H1 (cell line): ENCODE measurements around the gene PACS1. TPM values are rescaled to one million over a fixed set of nuclear protein-coding genes. Genes with fewer than 3 reads are reported as not detected.

Experiments
- BACH1 ChIP-seq: IDR thresholded peaks from 2 replicates; pipeline ENCODE4 v1.6.1; 2012; ENCODE audit warnings: low read length, improper control_type of control experiment
- CBX5 ChIP-seq: fragments of 300-800, 300-1000 bp; sonication (generic); IDR thresholded peaks from 2 replicates; pipeline ENCODE4 v1.7.1; 2016; ENCODE audit warnings: antibody characterized with exemption, low read length, low read depth
- CBX8 ChIP-seq: fragments of 300-800, 300-1000 bp; sonication (generic); IDR thresholded peaks from 2 replicates; pipeline ENCODE4 v1.7.1; 2016; ENCODE audit warnings: low read depth, low read length, borderline replicate concordance
- CHD2 ChIP-seq: IDR thresholded peaks from 2 replicates; pipeline ENCODE4 v1.6.1; 2012; ENCODE audit warnings: low read length, improper control_type of control experiment
- CTBP2 ChIP-seq: IDR thresholded peaks from 2 replicates; pipeline ENCODE4 v1.7.0; 2011; ENCODE audit warnings: borderline replicate concordance, mild to moderate bottlenecking, moderate library complexity, mixed read lengths, low read length; ENCODE audit not compliant: insufficient read depth, insufficient read length
- EGR1 ChIP-seq: IDR thresholded peaks from 2 replicates; pipeline ENCODE4 v1.6.1; 2011; ENCODE audit warnings: low read depth, low read length, borderline replicate concordance
- EP300 ChIP-seq, 2 experiments: IDR thresholded peaks; 1 replicate in 1 of 2; 2 replicates in 1 of 2; pipeline ENCODE4 v1.6.1; 2011 to 2012; ENCODE audit warnings: low read depth in 2 of 2, low read length in 2 of 2, mild to moderate bottlenecking in 2 of 2, borderline replicate concordance in 1 of 2, inconsistent platforms in 1 of 2, moderate library complexity in 1 of 2
- GTF2F1 ChIP-seq: IDR thresholded peaks from 2 replicates; pipeline ENCODE4 v1.6.1; 2012; ENCODE audit warnings: low read depth, low read length, improper control_type of control experiment, borderline replicate concordance
- HDAC2 ChIP-seq, 2 experiments: fragments of 300-600 bp in 1 of 2; sonication (generic) in 1 of 2; IDR thresholded peaks; 2 replicates each; pipeline ENCODE4 v1.6.1; 2011 to 2012; ENCODE audit warnings: low read depth in 2 of 2, low read length in 2 of 2, mild to moderate bottlenecking in 2 of 2, moderate library complexity in 2 of 2, borderline replicate concordance in 1 of 2, inconsistent platforms in 1 of 2
- JUND ChIP-seq: IDR thresholded peaks from 2 replicates; pipeline ENCODE4 v1.6.1; 2011; ENCODE audit warnings: mild to moderate bottlenecking, improper control_type of control experiment, low read length
- KDM4A ChIP-seq: IDR thresholded peaks from one replicate; pipeline ENCODE4 v1.7.1; 2012; ENCODE audit warnings: low read depth, mild to moderate bottlenecking, moderate library complexity, low read length, inconsistent platforms; ENCODE audit not compliant: severe bottlenecking
- MAFK ChIP-seq: IDR thresholded peaks from 2 replicates; pipeline ENCODE4 v1.6.1; 2012; ENCODE audit warnings: low read depth, mild to moderate bottlenecking, improper control_type of control experiment, low read length
- NANOG ChIP-seq: IDR thresholded peaks from 2 replicates; pipeline ENCODE4 v1.6.1; 2011; ENCODE audit warnings: low read length, low read depth, mild to moderate bottlenecking, inconsistent platforms; ENCODE audit not compliant: insufficient read depth, poor library complexity, severe bottlenecking
- PHF8 ChIP-seq: fragments of 200-600 bp; sonication (generic); conservative IDR thresholded peaks from 2 replicates; pipeline ENCODE4 v1.7.1; 2012; ENCODE audit warnings: low read depth, mild to moderate bottlenecking, inconsistent platforms, low read length, moderate library complexity
- RFX5 ChIP-seq: IDR thresholded peaks from 2 replicates; pipeline ENCODE4 v1.6.1; 2011; ENCODE audit warnings: low read depth, low read length, improper control_type of control experiment, borderline replicate concordance
- SIN3A ChIP-seq, 2 experiments: IDR thresholded peaks in 1 of 2; conservative IDR thresholded peaks in 1 of 2; 2 replicates each; pipeline ENCODE4 v1.6.1; 2011 to 2012; ENCODE audit warnings: low read length in 2 of 2, improper control_type of control experiment in 1 of 2, low read depth in 1 of 2, mild to moderate bottlenecking in 1 of 2
- SP1 ChIP-seq: IDR thresholded peaks from 2 replicates; pipeline ENCODE4 v1.6.1; 2011; ENCODE audit warnings: low read depth, low read length
- SP2 ChIP-seq: IDR thresholded peaks from 2 replicates; pipeline ENCODE4 v1.6.1; 2012; ENCODE audit warnings: mild to moderate bottlenecking, low read length, inconsistent platforms
- TBP ChIP-seq: IDR thresholded peaks from 2 replicates; pipeline ENCODE4 v1.6.1; 2011; ENCODE audit warnings: low read depth, low read length, improper control_type of control experiment
- TCF12 ChIP-seq: IDR thresholded peaks from 2 replicates; pipeline ENCODE4 v1.6.1; 2011; ENCODE audit warnings: low read depth, mild to moderate bottlenecking, low read length
- TEAD4 ChIP-seq: IDR thresholded peaks from 2 replicates; pipeline ENCODE4 v1.6.1; 2012; ENCODE audit warnings: low read depth, low read length, inconsistent platforms, mixed read lengths
- polyA plus RNA-seq, 7 experiments: library from polyadenylated mRNA; depleted of rRNA in 3 of 7; stranded (reverse) in 5 of 7; unstranded in 2 of 7; fragments of >200 nt in 5 of 7; fragments of 200-250 nt in 2 of 7; gene quantifications; 1 replicate in 5 of 7; 2 replicates in 1 of 7; 4 replicates in 1 of 7; pipeline versions ENCODE4 v1.2.1 to v1.2.3, GENCODE V29; 2011 to 2013; ENCODE audit warnings: missing spikeins in 2 of 7, mixed read lengths in 2 of 7
- total RNA-seq: library from RNA; stranded (reverse); fragmentation: NEBNext Ultra II Directional; extraction: Animal tissue kit (Norgen Biotek cat#: 25700); gene quantifications from 2 replicates; pipeline ENCODE4 v1.2.1, GENCODE V29; 2021
- TF ChIP-seq, protein P1 (sequence below): IDR thresholded peaks from 2 replicates; pipeline ENCODE4 v1.6.1; 2012; ENCODE audit warnings: inconsistent platforms
- TF ChIP-seq, protein P2 (sequence below): IDR thresholded peaks from 2 replicates; pipeline ENCODE4 v1.6.1; 2012; ENCODE audit warnings: inconsistent platforms

PACS1 gene
- total and polyA plus RNA-seq, 2 of the 8 experiments (the other 6 are each of a cell fraction or from before 2014, with no cell fraction given), result 11.5 to 36.0 TPM

DNA sequence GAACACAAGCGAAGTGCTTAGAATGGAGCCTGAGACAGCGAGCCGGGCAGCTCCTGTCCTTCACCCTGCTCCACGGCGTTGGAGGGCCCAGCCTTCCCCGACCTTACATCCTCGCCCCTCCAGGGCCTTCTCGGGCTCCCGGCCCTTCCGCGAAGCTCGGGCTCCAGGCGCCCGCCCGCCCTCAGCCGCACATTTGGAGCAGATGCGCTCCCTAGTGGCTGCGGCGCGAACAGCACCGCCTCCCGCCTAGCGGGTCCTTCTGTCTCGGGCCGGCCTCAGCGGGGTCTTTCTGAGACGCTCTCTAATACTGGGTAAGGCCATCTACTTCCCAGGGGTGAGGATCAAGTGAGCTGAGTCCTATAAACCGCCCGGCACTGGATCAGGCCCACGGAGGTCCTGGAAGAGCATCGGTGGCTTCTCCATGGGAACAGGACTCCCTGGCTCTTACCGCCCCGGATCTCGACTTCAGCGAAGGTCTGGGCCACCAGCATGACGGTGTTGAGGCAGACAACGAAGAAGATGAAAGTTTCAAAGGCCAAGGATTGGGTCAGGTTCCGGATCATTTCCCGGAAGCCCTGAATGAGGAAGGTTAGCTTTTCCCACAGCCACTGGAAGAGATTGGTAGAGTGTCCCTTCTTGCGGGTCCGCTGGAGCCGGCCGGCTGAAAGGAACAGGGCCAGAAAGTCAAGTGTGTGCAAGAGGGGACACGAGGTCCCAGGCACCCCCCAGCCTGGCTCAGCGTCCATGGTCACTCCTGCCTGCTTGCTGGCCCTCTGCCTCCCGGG is 47.5 kb upstream of the PACS1 start (continued):
- TF ChIP-seq, protein P1, sequence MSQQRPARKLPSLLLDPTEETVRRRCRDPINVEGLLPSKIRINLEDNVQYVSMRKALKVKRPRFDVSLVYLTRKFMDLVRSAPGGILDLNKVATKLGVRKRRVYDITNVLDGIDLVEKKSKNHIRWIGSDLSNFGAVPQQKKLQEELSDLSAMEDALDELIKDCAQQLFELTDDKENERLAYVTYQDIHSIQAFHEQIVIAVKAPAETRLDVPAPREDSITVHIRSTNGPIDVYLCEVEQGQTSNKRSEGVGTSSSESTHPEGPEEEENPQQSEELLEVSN, result 0 out of 2 replicates have a peak, but pooled peaks have one; percentile 34
- TF ChIP-seq CBX5 (no peak), KDM4A (no peak), PHF8 (no peak), CBX8 (no peak), TEAD4 (0 out of 2 replicates have a peak, but pooled peaks have one; percentile 16), CTBP2 (no peak), GTF2F1 (no peak), NANOG (no peak), SP1 (no peak), CHD2 (no peak), MAFK (no peak), SIN3A (conservative IDR thresholded peaks at IDR 0.05 in 1 of 2, IDR thresholded peaks at IDR 0.05 in 1 of 2; ENCODE audit: low read depth in 1 of 2, low read length in 2 of 2) (no peak), EGR1 (no peak), TCF12 (no peak), TBP (peak; percentile 73; the same call in 1 of the 2 replicates), RFX5 (no peak), HDAC2 (IDR thresholded peaks at IDR 0.05; ENCODE audit: borderline replicate concordance in 1 of 2, low read depth in 2 of 2, low read length in 2 of 2) (no peak), EP300 (IDR thresholded peaks at IDR 0.05; ENCODE audit: borderline replicate concordance in 1 of 2, low read depth in 2 of 2, low read length in 2 of 2) (peak in 1 of 2 experiments; percentile 60; a peak in 1 of 3 replicates), SP2 (no peak), BACH1 (no peak), JUND (0 out of 2 replicates have a peak, but pooled peaks have one; percentile 30)
- TF ChIP-seq, protein P2, sequence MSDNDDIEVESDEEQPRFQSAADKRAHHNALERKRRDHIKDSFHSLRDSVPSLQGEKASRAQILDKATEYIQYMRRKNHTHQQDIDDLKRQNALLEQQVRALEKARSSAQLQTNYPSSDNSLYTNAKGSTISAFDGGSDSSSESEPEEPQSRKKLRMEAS, result peak; percentile 45
